ENCODE results near the gene SDK2.

SDK2 gene

DNA sequence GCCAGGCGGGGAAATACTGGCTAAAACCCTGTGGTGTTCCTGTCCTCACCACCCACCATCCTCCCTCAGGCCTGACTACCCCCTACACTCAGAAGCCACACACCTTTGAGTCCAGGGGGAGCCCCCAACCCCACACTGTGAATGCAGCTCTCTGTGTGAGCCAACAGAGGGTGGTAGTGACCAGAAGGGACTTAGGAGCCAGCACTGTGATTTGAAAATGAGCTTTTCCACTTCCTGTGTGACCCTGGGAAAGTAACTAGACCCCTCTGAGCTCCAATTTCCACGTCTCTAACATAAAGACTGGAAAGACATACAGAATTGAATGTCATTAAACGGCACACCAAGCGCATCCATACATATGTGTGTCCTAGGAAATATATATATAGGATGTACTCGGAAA is 58.7 kb downstream of the SDK2 start:
- H3K4me3 ChIP-seq (ENCODE audit: low read length), result no peak overlapping the region
- no peak for DNase-seq (ENCODE audit: low read depth)
- TF ChIP-seq, protein P1, sequence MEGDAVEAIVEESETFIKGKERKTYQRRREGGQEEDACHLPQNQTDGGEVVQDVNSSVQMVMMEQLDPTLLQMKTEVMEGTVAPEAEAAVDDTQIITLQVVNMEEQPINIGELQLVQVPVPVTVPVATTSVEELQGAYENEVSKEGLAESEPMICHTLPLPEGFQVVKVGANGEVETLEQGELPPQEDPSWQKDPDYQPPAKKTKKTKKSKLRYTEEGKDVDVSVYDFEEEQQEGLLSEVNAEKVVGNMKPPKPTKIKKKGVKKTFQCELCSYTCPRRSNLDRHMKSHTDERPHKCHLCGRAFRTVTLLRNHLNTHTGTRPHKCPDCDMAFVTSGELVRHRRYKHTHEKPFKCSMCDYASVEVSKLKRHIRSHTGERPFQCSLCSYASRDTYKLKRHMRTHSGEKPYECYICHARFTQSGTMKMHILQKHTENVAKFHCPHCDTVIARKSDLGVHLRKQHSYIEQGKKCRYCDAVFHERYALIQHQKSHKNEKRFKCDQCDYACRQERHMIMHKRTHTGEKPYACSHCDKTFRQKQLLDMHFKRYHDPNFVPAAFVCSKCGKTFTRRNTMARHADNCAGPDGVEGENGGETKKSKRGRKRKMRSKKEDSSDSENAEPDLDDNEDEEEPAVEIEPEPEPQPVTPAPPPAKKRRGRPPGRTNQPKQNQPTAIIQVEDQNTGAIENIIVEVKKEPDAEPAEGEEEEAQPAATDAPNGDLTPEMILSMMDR (conservative IDR thresholded peaks at IDR 0.05; ENCODE audit: low read depth, low read length), result peak; percentile 9

DNA sequence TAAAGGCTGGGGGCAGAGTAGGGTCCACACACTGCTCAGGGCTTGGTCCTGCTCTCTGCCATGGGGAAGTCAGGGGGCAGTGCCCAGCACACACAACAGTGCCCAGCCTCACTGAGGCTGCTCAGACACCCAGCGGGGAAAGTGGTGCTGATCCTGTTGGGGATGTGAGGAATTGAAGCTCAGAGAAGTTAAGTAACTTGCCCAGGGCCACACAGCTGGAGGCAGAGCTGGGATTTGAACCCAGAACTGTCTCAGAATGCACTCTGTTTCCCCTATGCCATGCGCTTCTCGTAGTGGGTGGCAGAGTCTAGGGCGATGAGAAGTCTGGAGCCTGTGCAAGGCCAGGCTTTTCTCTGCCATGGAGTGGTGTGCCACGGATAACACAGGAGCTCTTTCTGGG is 59.3 kb downstream of the SDK2 start:
- TF ChIP-seq, protein P1 (conservative IDR thresholded peaks at IDR 0.05; ENCODE audit: low read depth, low read length), result no peak
- no peak for DNase-seq (ENCODE audit: low read depth)
- no peak overlapping the region for H3K4me3 ChIP-seq (ENCODE audit: low read length)

DNA sequence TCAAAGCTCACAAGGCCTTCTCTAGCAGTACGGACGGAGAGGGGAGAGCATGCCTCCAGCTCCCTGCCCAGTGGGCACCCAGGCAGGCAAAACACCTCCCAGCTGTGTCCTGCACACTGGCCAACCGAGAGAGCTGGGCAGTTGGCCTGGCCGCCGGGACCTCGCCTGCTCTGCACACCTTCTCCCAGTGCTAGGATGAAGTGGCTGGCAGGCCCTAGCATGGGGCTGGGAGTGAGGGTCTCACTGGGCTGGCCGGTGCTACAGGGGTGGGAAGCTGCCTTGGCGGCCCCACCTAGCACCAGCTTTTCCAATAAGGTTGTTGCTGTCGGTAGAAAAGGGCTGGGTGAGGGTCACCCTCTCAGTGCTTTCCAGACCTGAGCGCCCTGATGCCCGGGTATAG is 60.2 kb downstream of the SDK2 start:
- H3K4me3 ChIP-seq (ENCODE audit: low read length), result no peak overlapping the region
- TF ChIP-seq, protein P1 (conservative IDR thresholded peaks at IDR 0.05; ENCODE audit: low read depth, low read length), result no peak
- no peak for DNase-seq (ENCODE audit: low read depth)

DNA sequence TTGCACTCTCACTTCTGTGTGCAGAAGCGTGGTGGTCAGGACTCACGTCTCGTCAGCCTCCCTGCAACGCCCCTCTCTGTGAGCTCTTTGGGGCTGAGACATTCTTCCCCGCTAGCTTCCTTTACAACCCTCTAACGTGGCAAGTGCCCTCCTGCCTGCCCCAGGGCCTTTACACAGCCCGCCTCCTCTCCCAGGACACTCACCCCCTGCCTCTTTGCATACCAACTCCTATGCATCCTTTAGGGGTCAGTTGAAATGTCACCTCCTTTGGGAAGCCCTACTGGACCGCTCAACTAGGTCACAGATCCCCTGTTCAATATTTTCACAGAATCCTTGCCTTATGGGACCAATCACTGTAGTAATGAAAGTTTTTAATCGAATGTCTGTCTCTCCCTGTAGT is 61.4 kb downstream of the SDK2 start:
- TF ChIP-seq, protein P1 (conservative IDR thresholded peaks at IDR 0.05; ENCODE audit: low read depth, low read length), result no peak
- no peak overlapping the region for H3K4me3 ChIP-seq (ENCODE audit: low read length)
- no peak for DNase-seq (ENCODE audit: low read depth)

DNA sequence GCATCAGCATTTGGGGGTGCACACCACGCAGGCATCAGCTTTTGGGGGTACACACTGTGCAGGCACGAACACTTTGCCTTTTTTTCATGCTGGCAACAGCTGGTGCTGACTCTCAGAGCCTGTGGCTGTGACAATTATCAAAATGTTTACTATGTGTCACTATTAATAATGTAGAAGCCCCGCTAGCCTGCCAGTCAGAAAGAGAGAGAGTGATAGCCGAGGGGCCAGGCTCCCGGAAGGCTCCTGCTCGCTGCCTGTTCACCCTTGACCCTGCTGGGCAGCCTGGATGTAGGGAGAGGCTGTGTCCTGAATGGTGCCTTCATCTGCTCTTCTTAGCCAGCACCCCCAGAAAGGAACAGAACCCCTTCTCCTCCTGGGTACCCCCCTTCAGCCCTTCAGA is 61.9 kb downstream of the SDK2 start:
- no peak for DNase-seq (ENCODE audit: low read depth)
- no peak overlapping the region for H3K4me3 ChIP-seq (ENCODE audit: low read length)
- TF ChIP-seq, protein P1 (conservative IDR thresholded peaks at IDR 0.05; ENCODE audit: low read depth, low read length), result no peak

DNA sequence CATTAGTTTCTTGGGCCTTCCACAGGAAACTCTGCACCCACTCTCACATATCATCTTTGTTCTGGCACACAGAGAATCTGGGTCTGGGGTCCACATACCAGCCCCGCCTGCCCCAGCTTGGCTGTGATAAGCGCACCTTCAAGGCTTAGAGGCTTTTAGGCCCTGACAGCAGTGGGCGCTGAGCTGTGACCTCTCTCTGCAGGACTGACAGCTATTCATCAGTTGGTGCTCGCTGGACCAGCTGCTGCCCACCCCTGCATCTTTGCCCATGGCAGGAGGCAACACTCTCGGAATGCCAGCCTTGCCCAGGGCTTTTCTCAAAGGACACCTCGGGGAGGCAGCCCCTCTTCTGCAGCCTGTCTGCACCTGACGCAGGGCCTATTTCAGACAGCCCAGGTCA is 62.9 kb downstream of the SDK2 start:
- TF ChIP-seq, protein P1 (conservative IDR thresholded peaks at IDR 0.05; ENCODE audit: low read depth, low read length), result no peak
- no peak for DNase-seq (ENCODE audit: low read depth)
- H3K4me3 ChIP-seq (ENCODE audit: low read length), result no peak overlapping the region

DNA sequence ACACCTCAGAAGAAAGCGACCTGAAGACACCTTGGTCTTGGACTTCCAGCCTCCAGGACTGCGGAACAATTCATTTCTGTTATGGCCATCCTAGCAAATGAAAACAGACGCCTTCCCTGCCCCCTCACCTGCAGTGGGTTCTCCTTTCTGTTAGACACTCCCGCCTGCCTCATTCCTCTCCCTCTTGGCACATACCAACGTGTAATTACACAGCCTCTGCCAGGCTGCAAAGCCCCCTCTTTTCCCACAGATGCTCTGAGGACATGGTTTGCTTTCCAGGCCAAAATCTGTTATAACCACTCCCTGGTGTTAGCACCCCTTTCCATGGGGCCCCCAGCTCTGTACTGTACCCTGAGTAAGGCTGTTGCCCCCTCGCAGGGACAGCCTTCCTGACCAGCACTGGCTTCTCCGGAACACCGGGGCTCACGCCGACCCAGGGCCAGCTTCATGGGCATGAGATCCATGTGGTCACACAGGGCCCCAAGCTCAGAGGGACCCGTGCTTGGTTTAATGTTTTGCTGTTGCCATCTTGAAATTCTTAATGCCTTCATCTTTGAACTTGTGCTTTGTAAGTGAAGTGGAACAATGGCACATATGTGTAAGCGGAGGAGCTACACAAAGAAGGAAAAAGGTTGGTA is 64.1 kb downstream of the SDK2 start:
- no peak overlapping the region for H3K4me3 ChIP-seq (ENCODE audit: low read length)
- TF ChIP-seq, protein P1 (conservative IDR thresholded peaks at IDR 0.05; ENCODE audit: low read depth, low read length), result no peak
- no peak for DNase-seq (ENCODE audit: low read depth)
